Karpas-422 (cell line): ENCODE measurements around the gene UROS. TPM values are rescaled to one million over a fixed set of nuclear protein-coding genes. Genes with fewer than 3 reads are reported as not detected.

ENCODE experiments used
- DNase-seq: peaks from one replicate; pipeline ENCODE4 v3.0.0-alpha.2; 2015
- H2AFZ ChIP-seq: fragments of 200-600 bp; sonication (generic); 2 replicates; pipeline ENCODE4 v1.6.1; 2014; ENCODE audit warnings: antibody characterized with exemption, low read length, mixed read lengths
- H3K27ac ChIP-seq: fragments of 200-600 bp; sonication (generic); 2 replicates; pipeline ENCODE4 v1.5.1; 2014; ENCODE audit warnings: mild to moderate bottlenecking, low read length, moderate library complexity
- H3K27me3 ChIP-seq: fragments of 200-600 bp; sonication (generic); 2 replicates; pipeline ENCODE4 v1.6.1; 2014; ENCODE audit warnings: low read length, mixed read lengths
- H3K36me3 ChIP-seq: fragments of 200-600 bp; sonication (generic); 2 replicates; pipeline ENCODE4 v1.6.1; 2014; ENCODE audit warnings: low read length, mixed read lengths; ENCODE audit not compliant: insufficient read depth
- H3K4me1 ChIP-seq: fragments of 200-600 bp; sonication (generic); 2 replicates; pipeline ENCODE4 v1.6.1; 2014; ENCODE audit warnings: mild to moderate bottlenecking, low read length, mixed read lengths
- H3K4me2 ChIP-seq: fragments of 200-600 bp; sonication (generic); 2 replicates; pipeline ENCODE4 v1.6.1; 2014; ENCODE audit warnings: low read length, low read depth, mild to moderate bottlenecking; ENCODE audit not compliant: poor library complexity, severe bottlenecking
- H3K4me3 ChIP-seq: fragments of 200-600 bp; sonication (generic); 2 replicates; pipeline ENCODE4 v1.5.1; 2014; ENCODE audit warnings: mild to moderate bottlenecking, antibody characterized with exemption, low read length, mixed read lengths
- H3K79me2 ChIP-seq: fragments of 200-600 bp; sonication (generic); 2 replicates; pipeline ENCODE4 v1.6.1; 2014; ENCODE audit warnings: mild to moderate bottlenecking, low read length, mixed read lengths
- H3K9ac ChIP-seq: fragments of 200-600 bp; sonication (generic); 2 replicates; pipeline ENCODE4 v1.6.0; 2014; ENCODE audit warnings: low read length
- H3K9me2 ChIP-seq: fragments of 200-600 bp; sonication (generic), shearing (Covaris generic); replicated peaks from 2 replicates; pipeline ENCODE4 v1.6.0; 2014; ENCODE audit warnings: mild to moderate bottlenecking, low read length, moderate library complexity; ENCODE audit not compliant: insufficient read depth
- H3K9me3 ChIP-seq: fragments of 300-700, 200-600 bp; sonication (generic); 2 replicates; pipeline ENCODE4 v1.6.1; 2014; ENCODE audit warnings: low read length, mixed read lengths
- H4K20me1 ChIP-seq: fragments of 200-600 bp; sonication (generic); 2 replicates; pipeline ENCODE4 v1.6.1; 2014; ENCODE audit warnings: mild to moderate bottlenecking, antibody characterized with exemption, low read length, low read depth; ENCODE audit not compliant: insufficient read depth
- total RNA-seq: library from RNA; depleted of rRNA; stranded (reverse); fragments of >200 nt; shearing (Covaris generic); gene quantifications from 2 replicates; pipeline ENCODE4 v1.2.3, GENCODE V29; 2014; ENCODE audit warnings: low replicate concordance

UROS gene
- total RNA-seq, 1 experiment from 2014 or later, result 61.1 TPM

- no peak overlapping the region for H3K9ac ChIP-seq
- no peak overlapping the region for H3K4me3 ChIP-seq
- H3K79me2 ChIP-seq, result no peaks in the 10 kb centered on the region
- no peaks in the 10 kb centered on the region for H3K9me3 ChIP-seq
- H3K27me3 ChIP-seq, result no peaks in the 10 kb centered on the region
- H3K4me1 ChIP-seq, result no peaks in the 10 kb centered on the region
- no peak overlapping the region for H3K27ac ChIP-seq
- H3K36me3 ChIP-seq, result no peaks in the 10 kb centered on the region
- H2AFZ ChIP-seq, result no peak overlapping the region
- no peaks in the 10 kb centered on the region for H4K20me1 ChIP-seq
- no peak for DNase-seq
- H3K4me2 ChIP-seq, result no peak overlapping the region
- no peaks in the 10 kb centered on the region for H3K9me2 ChIP-seq
These were observed 50.8 kb downstream of the UROS start for GRCh38 chr10:125772112-125772863.

- Histone ChIP-seq H3K27me3 (no peaks in the 10 kb centered on the region), H3K36me3 (0 out of 2 replicates have a peak, but pooled peaks cover 3% of the 10 kb centered on the region), H2AFZ (no peak overlapping the region), H3K79me2 (no peaks in the 10 kb centered on the region), H3K9me3 (no peaks in the 10 kb centered on the region), H3K27ac (no peak overlapping the region), H3K4me2 (no peak overlapping the region), H3K9me2 (no peaks in the 10 kb centered on the region), H3K4me1 (no peaks in the 10 kb centered on the region), H4K20me1 (no peaks in the 10 kb centered on the region; the same call in 1 of the 2 replicates), H3K9ac (no peak overlapping the region), H3K4me3 (no peak overlapping the region)
- DNase-seq, result no peak
These were observed 52.2 kb downstream of the UROS start for GRCh38 chr10:125770844-125771243.

GRCh38 chr10:125769175-125769574, 53.9 kb downstream of the UROS start:
- Histone ChIP-seq H4K20me1 (no peaks in the 10 kb centered on the region; the same call in 1 of the 2 replicates), H3K4me3 (no peak overlapping the region), H3K36me3 (peaks cover 12% of the 10 kb centered on the region; the same call in 1 of the 2 replicates), H3K9me3 (no peaks in the 10 kb centered on the region), H3K9me2 (no peaks in the 10 kb centered on the region), H3K4me2 (no peak overlapping the region), H2AFZ (no peak overlapping the region), H3K9ac (no peak overlapping the region), H3K4me1 (no peaks in the 10 kb centered on the region), H3K27ac (no peak overlapping the region), H3K79me2 (no peaks in the 10 kb centered on the region), H3K27me3 (no peaks in the 10 kb centered on the region)
- DNase-seq, result no peak

- Histone ChIP-seq H2AFZ (no peak overlapping the region), H3K4me2 (no peak overlapping the region), H3K4me1 (no peaks in the 10 kb centered on the region), H4K20me1 (no peaks in the 10 kb centered on the region; the same call in 1 of the 2 replicates), H3K27ac (no peak overlapping the region), H3K79me2 (no peaks in the 10 kb centered on the region), H3K9ac (no peak overlapping the region), H3K9me2 (no peaks in the 10 kb centered on the region), H3K4me3 (no peak overlapping the region), H3K9me3 (no peaks in the 10 kb centered on the region), H3K27me3 (no peaks in the 10 kb centered on the region), H3K36me3 (peaks cover 19% of the 10 kb centered on the region; the same call in 1 of the 2 replicates)
- DNase-seq, result no peak
These were observed 54.7 kb downstream of the UROS start for GRCh38 chr10:125768219-125768855.

- no peak for DNase-seq
- Histone ChIP-seq H3K36me3 (peaks cover 33% of the 10 kb centered on the region; the same call in 1 of the 2 replicates), H3K4me1 (no peaks in the 10 kb centered on the region), H3K9ac (no peak overlapping the region), H2AFZ (no peak overlapping the region), H3K4me2 (no peak overlapping the region), H3K9me3 (no peaks in the 10 kb centered on the region), H3K9me2 (no peaks in the 10 kb centered on the region), H3K79me2 (no peaks in the 10 kb centered on the region), H3K4me3 (no peak overlapping the region), H3K27ac (no peak overlapping the region), H4K20me1 (no peaks in the 10 kb centered on the region; the same call in 1 of the 2 replicates), H3K27me3 (no peaks in the 10 kb centered on the region)
These were observed 56.5 kb downstream of the UROS start for GRCh38 chr10:125766511-125766910.

- no peak overlapping the region for H3K9ac ChIP-seq
- H3K9me2 ChIP-seq, result no peaks in the 10 kb centered on the region
- H3K4me2 ChIP-seq, result no peak overlapping the region
- H4K20me1 ChIP-seq, result no peaks in the 10 kb centered on the region; the same call in 1 of the 2 replicates
- no peak for DNase-seq
- no peaks in the 10 kb centered on the region for H3K79me2 ChIP-seq
- H3K4me3 ChIP-seq, result no peak overlapping the region
- no peaks in the 10 kb centered on the region for H3K4me1 ChIP-seq
- no peaks in the 10 kb centered on the region for H3K27me3 ChIP-seq
- H2AFZ ChIP-seq, result no peak overlapping the region
- no peak overlapping the region for H3K27ac ChIP-seq
- H3K36me3 ChIP-seq, result peaks cover 38% of the 10 kb centered on the region; the same call in 1 of the 2 replicates
- no peaks in the 10 kb centered on the region for H3K9me3 ChIP-seq
These were observed 57.2 kb downstream of the UROS start for GRCh38 chr10:125765835-125766234.

GRCh38 chr10:125762692-125763648, 60.1 kb downstream of the UROS start:
- no peak overlapping the region for H3K9ac ChIP-seq
- H4K20me1 ChIP-seq, result no peaks in the 10 kb centered on the region; the same call in 1 of the 2 replicates
- H3K79me2 ChIP-seq, result peaks cover 3% of the 10 kb centered on the region
- H3K9me3 ChIP-seq, result no peaks in the 10 kb centered on the region
- H3K4me1 ChIP-seq, result no peaks in the 10 kb centered on the region
- peaks cover 58% of the 10 kb centered on the region for H3K36me3 ChIP-seq
- H3K27me3 ChIP-seq, result no peaks in the 10 kb centered on the region
- no peak overlapping the region for H3K4me2 ChIP-seq
- H3K27ac ChIP-seq, result no peak overlapping the region
- DNase-seq, result no peak
- no peaks in the 10 kb centered on the region for H3K9me2 ChIP-seq
- H3K4me3 ChIP-seq, result no peak overlapping the region
- no peak overlapping the region for H2AFZ ChIP-seq
